Stimulated activated CD8-positive, alpha-beta memory T cell treated with anti-CD3 and anti-CD28 coated beads, Interleukin-12 subunit alpha, Interleukin-12 subunit beta, amount 100 ng/mL, for 4 hours (primary cell): ENCODE measurements around the gene ADD1.

ENCODE experiments used
- DNase-seq: peaks from one replicate; pipeline ENCODE4 v3.0.0-alpha.2; 2020; ENCODE audit warnings: low read depth

ADD1 gene

GRCh38 chr4:2859514-2859913, 15.9 kb downstream of the ADD1 start:
- no peak for DNase-seq

- DNase-seq = no peak
Observed at GRCh38 chr4:2860391-2861348, 17.0 kb downstream of the ADD1 start.

DNA sequence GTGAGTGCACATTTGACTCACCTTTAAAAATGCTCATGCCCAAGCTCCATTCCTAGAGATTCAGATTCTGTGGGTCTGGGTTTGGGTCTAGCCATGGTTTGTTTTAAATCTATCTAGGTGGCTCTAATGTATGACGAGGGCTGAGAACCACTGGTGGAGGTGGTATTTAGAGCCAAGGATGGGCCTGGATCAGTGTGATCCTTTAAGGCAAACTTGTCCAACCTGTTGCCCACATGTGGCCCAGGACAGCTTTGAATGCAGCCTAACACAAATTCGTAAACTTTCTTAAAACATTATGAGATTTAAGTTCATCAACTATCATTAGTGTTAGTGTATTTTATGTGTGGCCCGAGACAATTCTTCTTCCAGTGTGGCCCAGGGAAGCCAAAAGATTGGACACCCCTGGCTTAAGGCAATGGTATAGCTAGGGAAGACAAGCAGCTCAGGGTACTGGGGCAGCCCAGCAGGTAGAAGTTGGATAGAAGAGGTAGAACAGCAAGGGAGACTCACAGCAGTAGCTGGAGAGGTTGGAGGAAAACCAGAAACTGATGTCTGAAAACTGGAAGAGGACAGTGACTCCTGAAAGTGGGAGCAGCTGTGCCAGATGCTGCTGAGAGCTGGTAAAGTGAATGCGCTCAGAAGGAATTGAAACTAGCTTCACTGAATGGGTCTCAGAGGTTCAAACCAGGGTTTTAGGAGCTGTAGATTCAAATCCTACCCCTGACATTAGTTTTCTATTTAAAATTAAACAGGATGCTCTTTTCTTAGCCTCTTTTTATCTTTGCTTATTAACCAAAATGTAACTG, 18.2 kb downstream of the ADD1 start:
- DNase-seq = no peak

DNA sequence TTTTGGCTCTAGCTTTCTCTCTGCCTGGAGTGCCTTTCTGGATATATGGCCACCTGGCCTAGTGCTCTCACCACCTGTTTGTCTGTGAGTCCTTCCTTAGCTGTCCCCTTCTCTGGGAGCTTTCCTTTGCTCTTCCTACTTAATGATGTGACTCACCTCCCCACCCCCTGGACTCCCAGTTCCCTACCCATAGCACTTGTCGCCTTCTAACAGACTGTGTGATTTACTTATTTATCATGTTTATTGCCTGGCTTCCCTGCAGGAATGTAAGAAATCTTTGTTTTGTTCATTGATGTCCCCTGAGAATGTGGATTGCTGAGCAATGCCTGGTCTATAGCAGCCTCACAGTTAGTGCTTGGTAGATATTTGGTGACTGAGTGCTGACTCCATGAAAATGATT, 18.9 kb downstream of the ADD1 start:
- no peak for DNase-seq

DNA sequence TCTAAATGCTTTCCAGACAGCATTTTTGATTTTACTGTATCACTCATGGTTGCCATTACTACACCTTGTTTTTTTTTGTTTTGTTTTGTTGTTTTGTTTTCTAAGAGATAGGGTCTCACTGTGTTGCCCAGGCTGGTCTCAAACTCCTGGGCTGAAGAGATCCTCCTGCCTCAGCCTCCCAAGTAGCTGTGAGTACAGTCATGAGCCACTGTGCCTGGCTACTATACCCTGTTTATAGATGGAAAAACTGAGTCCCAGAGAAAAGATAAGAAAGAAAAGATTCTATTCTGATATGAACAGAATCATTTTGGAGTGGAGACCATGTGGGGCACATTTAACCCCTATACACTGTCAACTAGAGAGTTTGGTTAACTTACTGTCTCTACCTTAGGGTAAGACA, 20.0 kb downstream of the ADD1 start:
- DNase-seq = no peak

DNA sequence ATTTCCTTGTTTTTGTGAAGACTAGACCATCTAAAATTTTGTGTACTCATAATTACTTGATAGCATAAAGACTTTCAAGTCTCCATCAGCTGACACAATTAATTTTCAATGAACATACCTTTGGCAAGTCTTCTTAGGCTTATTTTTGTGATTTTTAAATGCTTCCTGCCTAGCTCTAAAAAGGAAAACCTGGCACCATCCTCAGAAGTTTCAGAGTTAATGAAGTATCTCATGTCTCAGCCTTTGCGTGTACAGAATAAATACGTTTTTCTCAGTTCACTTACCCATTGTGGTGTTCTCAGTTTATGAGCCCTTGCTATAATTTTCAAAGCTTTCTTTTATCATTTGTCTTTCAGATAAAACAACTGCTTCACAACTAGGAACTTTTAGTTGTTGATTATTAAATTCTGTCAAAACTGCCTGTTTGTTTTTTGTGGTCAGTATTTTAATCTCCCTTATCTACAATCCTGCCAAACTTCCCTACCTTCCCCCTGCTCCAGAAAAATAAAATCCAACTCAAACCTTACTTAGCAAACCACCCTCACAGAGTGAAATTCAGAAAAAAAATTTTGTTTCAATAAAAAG, 21.6 kb downstream of the ADD1 start:
- DNase-seq = no peak

GRCh38 chr4:2866160-2866861, 22.7 kb downstream of the ADD1 start:
- no peak for DNase-seq

DNA sequence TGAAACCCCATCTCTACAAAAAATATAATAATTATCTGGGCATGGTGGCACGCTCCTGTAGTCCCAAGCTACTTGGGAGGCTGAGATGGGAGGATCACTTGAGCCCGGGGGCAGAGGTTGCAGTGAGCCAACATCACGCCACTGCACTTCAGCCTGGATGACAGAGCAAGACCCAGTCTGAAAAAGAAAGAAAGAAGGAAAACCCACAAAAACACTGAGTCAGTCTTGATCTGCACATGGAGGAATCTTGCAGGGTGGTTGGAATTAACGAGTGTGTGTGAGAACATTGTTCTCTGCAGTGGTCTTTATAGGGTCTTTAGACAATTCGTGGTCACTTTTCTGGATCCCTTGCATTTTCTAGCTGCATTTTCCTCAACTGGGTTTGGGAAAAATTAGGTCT, 23.2 kb downstream of the ADD1 start:
- DNase-seq = no peak

DNA sequence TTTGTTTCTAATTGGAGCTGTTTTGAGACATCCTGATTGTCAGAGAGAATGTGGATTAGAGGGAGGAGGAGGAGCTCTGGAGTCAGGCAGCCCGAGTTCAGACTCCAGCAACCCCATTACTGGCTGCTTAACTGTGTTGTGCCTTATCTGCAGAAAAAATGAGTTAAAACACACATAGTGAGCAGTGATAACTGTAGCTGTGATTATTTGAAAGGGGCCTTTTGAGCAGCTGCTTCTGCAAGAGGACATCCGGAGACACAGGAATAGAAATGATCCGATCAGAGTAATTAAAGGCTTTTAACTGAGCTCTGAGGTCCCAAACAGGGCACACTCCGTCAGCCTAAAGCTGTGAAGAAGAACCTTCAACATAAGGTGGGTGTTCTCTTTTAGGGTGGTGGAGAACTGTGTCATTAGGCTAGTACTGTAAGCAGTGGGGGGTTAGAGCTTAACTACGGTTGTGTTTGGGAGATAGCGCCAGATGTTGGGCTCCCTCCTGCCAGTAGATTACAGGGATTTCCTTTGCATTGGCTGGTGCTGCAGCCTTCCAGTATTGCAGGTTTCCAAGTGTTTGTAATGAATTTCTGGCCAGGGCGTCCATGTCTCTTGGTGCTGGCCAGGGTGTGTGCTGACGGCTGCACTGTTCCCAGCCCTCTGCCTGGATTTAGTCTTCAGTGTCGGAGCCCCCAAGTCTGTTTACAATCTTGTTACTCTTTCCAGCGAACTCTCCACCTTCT, 24.3 kb downstream of the ADD1 start:
- DNase-seq = no peak

- no peak for DNase-seq
Observed at GRCh38 chr4:2868877-2869487, 25.3 kb downstream of the ADD1 start.

DNA sequence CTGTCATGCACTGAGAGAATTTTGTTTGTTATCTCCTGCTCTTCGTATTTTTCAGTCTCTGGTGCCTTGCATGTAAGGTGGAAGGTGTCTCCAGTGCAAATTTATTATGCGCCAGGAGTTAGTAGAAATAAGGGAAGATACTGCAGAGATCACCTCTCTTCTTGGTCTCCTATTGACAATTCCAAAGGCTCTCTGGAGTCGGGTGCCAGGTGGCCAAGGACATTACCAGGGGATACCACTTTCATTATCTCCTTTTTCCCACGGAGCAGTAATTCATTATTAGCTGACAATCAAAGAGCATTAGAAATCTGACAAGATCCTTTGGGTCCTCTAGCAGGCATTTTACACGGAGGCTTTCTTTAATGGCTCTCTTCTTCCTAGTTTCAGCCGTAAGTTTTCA, 26.0 kb downstream of the ADD1 start:
- DNase-seq = no peak

GRCh38 chr4:2870082-2870481, 26.4 kb downstream of the ADD1 start:
- DNase-seq = no peak

DNA sequence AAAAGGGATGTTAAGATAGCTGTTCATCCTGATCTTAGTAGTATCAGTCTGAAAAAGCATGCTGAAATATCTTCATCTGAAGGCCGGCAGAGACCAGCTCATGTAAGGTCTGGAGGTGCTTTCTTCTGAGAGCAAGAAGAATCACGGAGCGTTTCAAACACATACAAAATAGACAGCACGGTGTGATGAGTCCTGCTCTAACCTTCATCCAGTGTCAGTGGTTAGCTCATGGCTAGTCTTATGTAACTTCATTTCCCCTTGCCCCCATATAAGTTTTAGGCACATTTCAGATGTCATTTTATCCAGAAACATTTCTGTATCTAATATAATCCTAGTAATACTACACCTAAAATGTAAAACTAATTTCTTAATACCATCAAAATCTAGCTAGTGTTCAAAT, 27.8 kb downstream of the ADD1 start:
- no peak for DNase-seq

- DNase-seq = no peak
Observed at GRCh38 chr4:2871911-2872310, 28.3 kb downstream of the ADD1 start.

DNA sequence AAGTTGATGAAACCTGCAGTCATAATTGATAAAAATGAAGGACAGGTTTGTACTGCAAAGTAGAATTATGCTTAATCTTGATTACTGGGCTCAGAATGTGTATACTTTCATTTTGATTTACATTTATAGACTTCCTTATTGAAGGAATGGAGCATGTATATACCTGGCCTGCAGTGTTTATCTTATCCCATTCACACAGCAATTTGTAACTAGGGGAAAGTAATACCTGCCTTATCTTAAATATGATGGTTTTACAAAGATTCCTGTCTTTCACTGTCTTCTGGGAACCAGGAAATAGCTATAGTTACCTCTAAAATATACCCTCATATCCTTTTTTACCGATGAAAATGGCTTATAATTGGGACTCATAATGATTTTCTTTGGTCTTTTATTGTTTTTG, 29.7 kb downstream of the ADD1 start:
- DNase-seq = no peak

- DNase-seq = no peak
Observed at GRCh38 chr4:2874861-2875260, 31.2 kb downstream of the ADD1 start.

DNA sequence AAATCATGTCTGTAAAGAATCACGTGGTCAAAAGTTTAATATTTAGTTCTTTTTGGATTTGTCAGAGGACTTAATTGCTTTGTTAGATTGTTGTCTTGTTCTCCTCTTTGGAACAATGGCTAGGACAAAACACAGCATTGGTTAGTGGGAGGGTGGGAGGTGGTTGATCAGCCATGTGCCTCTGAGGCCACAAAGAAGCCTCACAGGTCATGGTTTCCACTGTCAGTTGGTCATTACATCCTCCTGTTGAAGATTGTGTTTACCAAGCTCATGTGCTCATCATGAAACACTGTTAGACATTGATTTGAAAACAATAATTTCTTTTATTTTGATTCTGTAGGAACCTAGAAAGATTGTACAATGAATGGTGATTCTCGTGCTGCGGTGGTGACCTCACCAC, 31.9 kb downstream of the ADD1 start:
- no peak for DNase-seq

GRCh38 chr4:2878346-2878745, 34.7 kb downstream of the ADD1 start:
- DNase-seq = no peak

DNA sequence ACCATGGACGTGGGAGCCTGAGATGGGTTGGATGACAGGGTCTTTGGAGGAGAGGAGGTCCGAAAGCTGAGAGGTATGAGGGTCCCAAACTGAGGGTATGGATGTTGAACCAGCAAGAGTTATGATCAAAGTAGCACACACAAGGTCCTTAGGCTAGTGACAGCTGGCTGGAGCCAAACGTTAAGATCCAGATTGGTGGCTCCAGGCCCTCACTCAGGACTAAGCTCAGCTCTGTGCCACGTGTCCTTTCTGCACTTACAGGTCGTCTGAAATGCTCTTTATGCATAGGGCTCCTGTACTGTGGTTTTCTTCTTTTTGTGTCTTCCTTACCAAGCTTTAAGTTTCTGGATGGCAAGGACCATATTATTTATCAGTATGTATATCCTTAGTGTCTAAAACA, 35.4 kb downstream of the ADD1 start:
- no peak for DNase-seq

DNA sequence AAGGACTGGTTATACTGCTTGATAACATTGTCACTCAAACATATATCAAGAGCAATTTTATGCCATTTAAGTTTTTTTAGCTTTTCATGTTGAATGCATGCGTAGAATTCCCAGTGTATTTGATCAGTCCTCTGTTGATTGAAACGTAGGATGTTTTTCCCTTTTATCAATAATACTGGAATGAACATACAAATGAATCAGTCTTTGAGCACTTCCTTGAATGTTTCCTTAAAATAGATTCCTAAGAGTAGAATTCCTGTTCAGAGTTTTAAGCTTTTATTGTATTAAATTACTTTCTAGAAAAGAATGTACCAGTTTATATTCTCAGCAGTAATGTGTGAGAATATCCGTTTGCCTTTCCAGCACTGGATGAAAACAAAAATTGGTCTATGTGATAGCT, 37.8 kb downstream of the ADD1 start:
- DNase-seq = no peak

DNA sequence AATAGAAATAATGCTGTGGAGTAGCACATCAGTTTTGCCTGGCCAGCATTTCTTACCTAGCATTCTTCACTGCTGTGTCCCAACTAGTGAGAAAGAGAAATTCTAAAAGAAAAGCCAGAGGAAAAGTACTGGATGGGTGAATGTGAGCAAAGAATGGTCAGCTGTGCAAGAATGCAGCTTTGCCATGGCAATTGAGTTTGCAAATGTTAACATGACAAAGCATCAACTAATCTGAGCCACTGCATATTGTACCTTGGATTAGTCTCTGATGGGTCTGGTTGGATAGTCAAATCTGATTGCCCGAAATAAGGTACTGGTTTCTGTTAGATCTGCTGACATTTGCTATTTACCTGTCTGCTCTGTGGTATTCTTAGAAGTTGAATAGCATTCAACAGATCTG, 38.7 kb downstream of the ADD1 start:
- no peak for DNase-seq
